H1 (cell line): ENCODE data around the gene PDK2. TPM values are rescaled to one million over a fixed set of nuclear protein-coding genes. Genes with fewer than 3 reads are reported as not detected.

Source experiments
- CTCF ChIA-PET: fragments of 300-600 bp; sonication (Branson Sonifier 250); formaldehyde crosslinking; loops from one replicate; lab custom pipeline; 2021; ENCODE audit not compliant: partially characterized antibody; lab: Charles Lee
- POLR2A ChIA-PET: fragments of 300-600 bp; sonication (Branson Sonifier 250); formaldehyde crosslinking; loops from one replicate; lab custom pipeline; 2021; ENCODE audit warnings: inconsistent platforms; ENCODE audit not compliant: partially characterized antibody; lab: Charles Lee
- DNase-seq, 2 experiments: peaks; one replicate each; pipeline versions ENCODE4 v3.0.0 to v3.0.0-alpha.2; 2010 to 2022; ENCODE audit warnings: low spot score in 2 of 2, low read depth in 1 of 2, mixed read lengths in 1 of 2
- FAIRE-seq: peaks from 2 replicates; lab custom pipeline; 2011; peaks lifted over from hg19 to GRCh38; lab: Jason Lieb, UNC
- H2AFZ ChIP-seq: 2 replicates; pipeline ENCODE4 v1.8.1; 2012; ENCODE audit warnings: low read length, inconsistent platforms
- H2AK5ac ChIP-seq: 2 replicates; pipeline ENCODE4 v1.6.1; 2013; ENCODE audit warnings: low read depth, low read length
- H2BK120ac ChIP-seq: replicated peaks from 2 replicates; pipeline ENCODE3; 2013; ENCODE audit warnings: low read depth, low read length, inconsistent platforms
- H2BK12ac ChIP-seq: 2 replicates; pipeline ENCODE4 v1.6.1; 2013; ENCODE audit warnings: low read depth, low read length
- H2BK15ac ChIP-seq: 2 replicates; pipeline ENCODE4 v1.6.1; 2013; ENCODE audit warnings: low read length
- H2BK20ac ChIP-seq: 2 replicates; pipeline ENCODE4 v1.6.1; 2013; ENCODE audit warnings: low read length
- H2BK5ac ChIP-seq: 2 replicates; pipeline ENCODE4 v1.6.1; 2013; ENCODE audit warnings: low read depth, low read length
- H3K14ac ChIP-seq: 2 replicates; pipeline ENCODE4 v1.6.1; 2013; ENCODE audit warnings: inconsistent platforms; ENCODE audit not compliant: insufficient read length
- H3K18ac ChIP-seq: 2 replicates; pipeline ENCODE4 v1.6.1; 2013; ENCODE audit warnings: low read length; ENCODE audit errors: extremely low read depth
- H3K23ac ChIP-seq: 2 replicates; pipeline ENCODE4 v1.6.1; 2013; ENCODE audit warnings: inconsistent platforms; ENCODE audit not compliant: insufficient read length
- H3K23me2 ChIP-seq: 2 replicates; pipeline ENCODE4 v1.6.1; 2013; ENCODE audit warnings: low read depth, low read length
- H3K27ac ChIP-seq: 2 replicates; pipeline ENCODE4 v1.6.1; 2011; ENCODE audit warnings: low read depth, low read length, inconsistent platforms
- H3K27me3 ChIP-seq, 4 experiments: replicated peaks in 1 of 4; 1 replicate in 1 of 4; 2 replicates in 3 of 4; pipeline versions ENCODE4 v1.6.1 to v1.8.1; 2011 to 2013; ENCODE audit warnings: low read length in 3 of 4, mild to moderate bottlenecking in 3 of 4, inconsistent platforms in 2 of 4, mixed read lengths in 2 of 4, moderate library complexity in 1 of 4; ENCODE audit not compliant: control insufficient read depth in 3 of 4, insufficient read depth in 3 of 4; ENCODE audit errors: extremely low read depth in 1 of 4
- H3K36me3 ChIP-seq, 4 experiments: 2 replicates each; pipeline versions ENCODE4 v1.6.1 to v1.8.1; 2011 to 2013; ENCODE audit warnings: mild to moderate bottlenecking in 4 of 4, low read length in 3 of 4, moderate library complexity in 2 of 4, control low read depth in 1 of 4, inconsistent platforms in 1 of 4; ENCODE audit not compliant: insufficient read depth in 4 of 4, control insufficient read depth in 2 of 4
- H3K4ac ChIP-seq: replicated peaks from 2 replicates; pipeline ENCODE3; 2013; ENCODE audit warnings: low read length, low read depth, mixed read lengths, inconsistent platforms; ENCODE audit not compliant: insufficient read length
- H3K4me1 ChIP-seq, 4 experiments: replicated peaks in 1 of 4; 1 replicate in 1 of 4; 2 replicates in 3 of 4; pipeline versions ENCODE4 v1.6.1 to v1.8.1; 2011 to 2013; ENCODE audit warnings: low read length in 3 of 4, inconsistent platforms in 2 of 4, mixed read lengths in 1 of 4; ENCODE audit not compliant: insufficient read depth in 4 of 4, control insufficient read depth in 3 of 4
- H3K4me2 ChIP-seq, 2 experiments: 2 replicates each; pipeline versions ENCODE4 v1.6.1 to v1.8.1; 2011 to 2013; ENCODE audit warnings: low read depth in 2 of 2, low read length in 2 of 2, control low read depth in 1 of 2, inconsistent platforms in 1 of 2, mild to moderate bottlenecking in 1 of 2; ENCODE audit not compliant: insufficient read depth in 1 of 2
- H3K4me3 ChIP-seq, 4 experiments: fragments of 200-600, 300-600 bp in 1 of 4; sonication (generic), shearing (Covaris generic), sonication (Bioruptor Twin) in 1 of 4; 2 replicates each; pipeline versions ENCODE4 v1.5.1 to v1.8.1; 2011 to 2016; ENCODE audit warnings: low read length in 4 of 4, low read depth in 3 of 4, control low read depth in 2 of 4, inconsistent platforms in 2 of 4, mild to moderate bottlenecking in 2 of 4, mixed read lengths in 1 of 4, moderate library complexity in 1 of 4; ENCODE audit not compliant: insufficient read depth in 2 of 4; ENCODE audit errors: extremely low read depth in 1 of 4
- H3K56ac ChIP-seq: replicated peaks from 2 replicates; pipeline ENCODE3; 2013; ENCODE audit warnings: low read depth, mild to moderate bottlenecking, mixed read lengths, low read length, inconsistent platforms; ENCODE audit not compliant: insufficient read length
- H3K79me1 ChIP-seq: 2 replicates; pipeline ENCODE4 v1.6.1; 2013; ENCODE audit warnings: low read depth, low read length, control low read depth
- H3K79me2 ChIP-seq, 2 experiments: 2 replicates each; pipeline versions ENCODE4 v1.6.1 to v1.8.1; 2012 to 2013; ENCODE audit warnings: low read length in 2 of 2, mild to moderate bottlenecking in 2 of 2, inconsistent platforms in 1 of 2; ENCODE audit not compliant: insufficient read depth in 2 of 2, control insufficient read depth in 1 of 2
- H3K9ac ChIP-seq, 4 experiments: replicated peaks in 1 of 4; 1 replicate in 1 of 4; 2 replicates in 3 of 4; pipeline versions ENCODE4 v1.6.1 to v1.8.1; 2011 to 2013; ENCODE audit warnings: low read depth in 3 of 4, low read length in 3 of 4, control low read depth in 2 of 4, mild to moderate bottlenecking in 2 of 4, moderate library complexity in 2 of 4, inconsistent platforms in 1 of 4; ENCODE audit errors: extremely low read depth in 1 of 4
- H3K9me3 ChIP-seq, 2 experiments: 2 replicates each; pipeline versions ENCODE4 v1.6.1 to v1.8.1; 2012 to 2013; ENCODE audit warnings: mild to moderate bottlenecking in 2 of 2, moderate library complexity in 2 of 2, control low read depth in 1 of 2, inconsistent platforms in 1 of 2, low read depth in 1 of 2, low read length in 1 of 2, mixed read lengths in 1 of 2; ENCODE audit not compliant: insufficient read depth in 2 of 2
- H4K20me1 ChIP-seq, 2 experiments: replicated peaks in 1 of 2; 2 replicates each; pipeline versions ENCODE3 to v1.8.1; 2011 to 2013; ENCODE audit warnings: inconsistent platforms in 2 of 2, low read length in 2 of 2, mild to moderate bottlenecking in 1 of 2; ENCODE audit not compliant: insufficient read depth in 2 of 2, control insufficient read depth in 1 of 2
- H4K5ac ChIP-seq: 2 replicates; pipeline ENCODE4 v1.6.1; 2013; ENCODE audit warnings: low read length, low read depth, mixed read lengths, inconsistent platforms; ENCODE audit not compliant: insufficient read length
- H4K8ac ChIP-seq: 2 replicates; pipeline ENCODE4 v1.8.0; 2013; ENCODE audit warnings: mild to moderate bottlenecking, moderate library complexity, low read length, inconsistent platforms; ENCODE audit not compliant: insufficient read depth; ENCODE audit errors: extremely low read depth
- H4K91ac ChIP-seq: replicated peaks from 2 replicates; pipeline ENCODE3; 2013; ENCODE audit warnings: low read length, mixed read lengths, inconsistent platforms; ENCODE audit not compliant: insufficient read length
- CBX5 ChIP-seq: fragments of 300-800, 300-1000 bp; sonication (generic); IDR thresholded peaks from 2 replicates; pipeline ENCODE4 v1.7.1; 2016; ENCODE audit warnings: antibody characterized with exemption, low read length, low read depth
- CHD1 ChIP-seq: IDR thresholded peaks from 2 replicates; pipeline ENCODE4 v1.6.1; 2012; ENCODE audit warnings: low read depth, low read length, improper control_type of control experiment
- CTCF ChIP-seq, 3 experiments: IDR thresholded peaks; 1 replicate in 2 of 3; 2 replicates in 1 of 3; pipeline versions ENCODE4 v1.5.1 to v1.6.1; 2011; ENCODE audit warnings: low read length in 3 of 3, mild to moderate bottlenecking in 3 of 3, inconsistent platforms in 2 of 3, low read depth in 1 of 3, moderate library complexity in 1 of 3; ENCODE audit not compliant: insufficient read depth in 1 of 3; ENCODE audit errors: control extremely low read depth in 1 of 3
- POLR2A ChIP-seq, 2 experiments: IDR thresholded peaks; 1 replicate in 1 of 2; 2 replicates in 1 of 2; pipeline ENCODE4 v1.6.1; 2011; ENCODE audit warnings: low read depth in 2 of 2, low read length in 2 of 2, mild to moderate bottlenecking in 2 of 2; ENCODE audit errors: control extremely low read depth in 1 of 2
- RNF2 ChIP-seq: fragments of 200-900, 300-1000 bp; sonication (generic); IDR thresholded peaks from 2 replicates; pipeline ENCODE4 v1.7.1; 2016; ENCODE audit warnings: borderline replicate concordance, low read depth, mild to moderate bottlenecking, antibody characterized with exemption, low read length; ENCODE audit not compliant: poor library complexity, severe bottlenecking; ENCODE audit errors: missing control alignments
- RXRA ChIP-seq: IDR thresholded peaks from 2 replicates; pipeline ENCODE4 v1.6.1; 2011; ENCODE audit warnings: low read depth, mild to moderate bottlenecking, low read length, moderate library complexity; ENCODE audit not compliant: insufficient read depth
- SP2 ChIP-seq: IDR thresholded peaks from 2 replicates; pipeline ENCODE4 v1.6.1; 2012; ENCODE audit warnings: mild to moderate bottlenecking, low read length, inconsistent platforms
- TAF1 ChIP-seq: IDR thresholded peaks from 2 replicates; pipeline ENCODE4 v1.6.1; 2011; ENCODE audit warnings: mild to moderate bottlenecking, low read depth, low read length
- WGBS, 2 experiments: shearing (Covaris generic) in 1 of 2; methylation state at CpG; one replicate each; pipeline versions ENCODE4 v1.1.6 to v1.1.7; 2013 to 2015; ENCODE audit warnings: low lambda C conversion rate in 2 of 2, mixed read lengths in 2 of 2, inconsistent platforms in 1 of 2, low coverage in 1 of 2, missing lambda C conversion rate in 1 of 2; ENCODE audit not compliant: insufficient replicate concordance in 2 of 2, insufficient coverage in 1 of 2, insufficient read length in 1 of 2; ENCODE audit errors: extremely low coverage in 1 of 2, missing lambda C conversion rate in 1 of 2; 5-methylcytosine and 5-hydroxymethylcytosine counted together
- polyA plus RNA-seq, 7 experiments: library from polyadenylated mRNA; depleted of rRNA in 3 of 7; stranded (reverse) in 5 of 7; unstranded in 2 of 7; fragments of >200 nt in 5 of 7; fragments of 200-250 nt in 2 of 7; gene quantifications; 1 replicate in 5 of 7; 2 replicates in 1 of 7; 4 replicates in 1 of 7; pipeline versions ENCODE4 v1.2.1 to v1.2.3, GENCODE V29; 2011 to 2013; ENCODE audit warnings: missing spikeins in 2 of 7, mixed read lengths in 2 of 7
- total RNA-seq: library from RNA; stranded (reverse); fragmentation: NEBNext Ultra II Directional; extraction: Animal tissue kit (Norgen Biotek cat#: 25700); gene quantifications from 2 replicates; pipeline ENCODE4 v1.2.1, GENCODE V29; 2021

Gene PDK2
- total and polyA plus RNA-seq, 2 of the 8 experiments (the other 6 are each of a cell fraction or from before 2014, with no cell fraction given) = 18.3 to 121 TPM

GRCh38 chr17:50146927-50147665 lies 51.9 kb downstream of the PDK2 start:
- H3K4ac ChIP-seq = no peak overlapping the region
- peaks cover 0 to 28% (median 14%) of the 10 kb centered on the region in 4 experiments; a peak in 6 of 7 replicates for H3K4me1 ChIP-seq
- H2BK120ac ChIP-seq = no peak overlapping the region
- H3K14ac ChIP-seq = no peak overlapping the region
- H3K4me2 ChIP-seq = peak overlapping the region; percentile 41 to 87
- H3K9me3 ChIP-seq = no peaks in the 10 kb centered on the region
- H2BK15ac ChIP-seq = no peak overlapping the region
- peak overlapping the region; percentile 48; the same call in 1 of the 2 replicates for H3K18ac ChIP-seq
- DNase-seq (no peak), FAIRE-seq (no peak)
- H3K23ac ChIP-seq = no peak overlapping the region
- 0 out of 2 replicates have a peak overlapping the region, but pooled peaks have one; percentile 27 for H2BK20ac ChIP-seq
- peaks cover 2 to 17% (median 15%) of the 10 kb centered on the region in 4 experiments; a peak in 6 of 7 replicates for H3K27me3 ChIP-seq
- POLR2A ChIA-PET = interaction anchor here (1.3 to 2.6 kb wide), 3 partner anchors 9 to 24 kb away, joined by 4 to 9 read pairs (median 4); no protein-coding TSS in a partner anchor
- H2AK5ac ChIP-seq = peak overlapping the region; percentile 1; the same call in 1 of the 2 replicates
- 85% methylated on average over 15 of the region's 15 CpGs; no CpG with 5 or more reads in 1 of the 2 experiments for WGBS, 2 experiments
- H3K9ac ChIP-seq = no peak overlapping the region
- H2BK12ac ChIP-seq = 0 out of 2 replicates have a peak overlapping the region, but pooled peaks have one; percentile 75
- H3K79me2 ChIP-seq = no peaks in the 10 kb centered on the region; a peak in 1 of 4 replicates
- no peak overlapping the region for H2AFZ ChIP-seq
- peaks cover 8% of the 10 kb centered on the region for H3K79me1 ChIP-seq
- no peak overlapping the region; a peak in 1 of 8 replicates for H3K4me3 ChIP-seq
- peaks cover 27% of the 10 kb centered on the region for H3K23me2 ChIP-seq
- peaks cover 0 to 6% (median 0%) of the 10 kb centered on the region in 4 experiments; a peak in 1 of 8 replicates for H3K36me3 ChIP-seq
- H4K91ac ChIP-seq = peak overlapping the region; percentile 25
- no peak overlapping the region for H3K56ac ChIP-seq
- H4K5ac ChIP-seq = no peak overlapping the region
- no peak overlapping the region for H2BK5ac ChIP-seq
- peaks cover 9 to 16% of the 10 kb centered on the region in 2 experiments for H4K20me1 ChIP-seq
- CTCF ChIA-PET = interaction anchor here (0.6 to 21.6 kb wide), 17 partner anchors 2 to 150 kb away, joined by 3 to 299 read pairs (median 11); partner anchors contain the start of genes ITGA3, PDK2, PPP1R9B and SAMD14
- H3K27ac ChIP-seq = no peak overlapping the region
- peak overlapping the region; percentile 31; the same call in 1 of the 2 replicates for H4K8ac ChIP-seq
- TF ChIP-seq CBX5 (no peak), RXRA (no peak), SP2 (no peak), TAF1 (no peak), CHD1 (no peak), POLR2A (IDR thresholded peaks at IDR 0.05; ENCODE audit: control extremely low read depth in 1 of 2, low read depth in 2 of 2, low read length in 2 of 2) (no peak), RNF2 (no peak), CTCF (IDR thresholded peaks at IDR 0.05; ENCODE audit: control extremely low read depth in 1 of 3, insufficient read depth in 1 of 3, low read depth in 1 of 3, low read length in 3 of 3) (no peak)
